ENCODE data around the gene SLC25A34. TPM values are rescaled to one million over a fixed set of nuclear protein-coding genes. Genes with fewer than 3 reads are reported as not detected.

SLC25A34 gene
- total RNA-seq, 1 donor from 2014 or later, result 6.1 TPM

GRCh38 chr1:15751717-15752116, 15.7 kb downstream of the SLC25A34 start:
- H3K27me3 Mint-ChIP-seq (ENCODE audit: low read depth), result no peaks in the 10 kb centered on the region
- no peaks in the 10 kb centered on the region for H3K9me3 Mint-ChIP-seq
- peaks cover 11% of the 10 kb centered on the region for H3K4me1 Mint-ChIP-seq
- TF ChIP-seq, protein P1, sequence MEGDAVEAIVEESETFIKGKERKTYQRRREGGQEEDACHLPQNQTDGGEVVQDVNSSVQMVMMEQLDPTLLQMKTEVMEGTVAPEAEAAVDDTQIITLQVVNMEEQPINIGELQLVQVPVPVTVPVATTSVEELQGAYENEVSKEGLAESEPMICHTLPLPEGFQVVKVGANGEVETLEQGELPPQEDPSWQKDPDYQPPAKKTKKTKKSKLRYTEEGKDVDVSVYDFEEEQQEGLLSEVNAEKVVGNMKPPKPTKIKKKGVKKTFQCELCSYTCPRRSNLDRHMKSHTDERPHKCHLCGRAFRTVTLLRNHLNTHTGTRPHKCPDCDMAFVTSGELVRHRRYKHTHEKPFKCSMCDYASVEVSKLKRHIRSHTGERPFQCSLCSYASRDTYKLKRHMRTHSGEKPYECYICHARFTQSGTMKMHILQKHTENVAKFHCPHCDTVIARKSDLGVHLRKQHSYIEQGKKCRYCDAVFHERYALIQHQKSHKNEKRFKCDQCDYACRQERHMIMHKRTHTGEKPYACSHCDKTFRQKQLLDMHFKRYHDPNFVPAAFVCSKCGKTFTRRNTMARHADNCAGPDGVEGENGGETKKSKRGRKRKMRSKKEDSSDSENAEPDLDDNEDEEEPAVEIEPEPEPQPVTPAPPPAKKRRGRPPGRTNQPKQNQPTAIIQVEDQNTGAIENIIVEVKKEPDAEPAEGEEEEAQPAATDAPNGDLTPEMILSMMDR (IDR thresholded peaks at IDR 0.05; ENCODE audit: unreplicated experiment), result no peak
- no peak overlapping the region for H3K4me3 Mint-ChIP-seq
- H3K36me3 Mint-ChIP-seq, result no peaks in the 10 kb centered on the region
- H3K27ac Mint-ChIP-seq, result no peak overlapping the region
- DNase-seq (ENCODE audit: low spot score in 2 of 2, unreplicated experiment in 2 of 2), result no peak

GRCh38 chr1:15753776-15754175, 17.7 kb downstream of the SLC25A34 start:
- no peaks in the 10 kb centered on the region for H3K27me3 Mint-ChIP-seq (ENCODE audit: low read depth)
- peaks cover 16% of the 10 kb centered on the region for H3K4me1 Mint-ChIP-seq
- no peaks in the 10 kb centered on the region for H3K9me3 Mint-ChIP-seq
- H3K36me3 Mint-ChIP-seq, result no peaks in the 10 kb centered on the region
- H3K4me3 Mint-ChIP-seq, result no peak overlapping the region
- TF ChIP-seq, protein P1 (IDR thresholded peaks at IDR 0.05; ENCODE audit: unreplicated experiment), result no peak
- H3K27ac Mint-ChIP-seq, result no peak overlapping the region
- no peak for DNase-seq (ENCODE audit: low spot score in 2 of 2, unreplicated experiment in 2 of 2)

DNA sequence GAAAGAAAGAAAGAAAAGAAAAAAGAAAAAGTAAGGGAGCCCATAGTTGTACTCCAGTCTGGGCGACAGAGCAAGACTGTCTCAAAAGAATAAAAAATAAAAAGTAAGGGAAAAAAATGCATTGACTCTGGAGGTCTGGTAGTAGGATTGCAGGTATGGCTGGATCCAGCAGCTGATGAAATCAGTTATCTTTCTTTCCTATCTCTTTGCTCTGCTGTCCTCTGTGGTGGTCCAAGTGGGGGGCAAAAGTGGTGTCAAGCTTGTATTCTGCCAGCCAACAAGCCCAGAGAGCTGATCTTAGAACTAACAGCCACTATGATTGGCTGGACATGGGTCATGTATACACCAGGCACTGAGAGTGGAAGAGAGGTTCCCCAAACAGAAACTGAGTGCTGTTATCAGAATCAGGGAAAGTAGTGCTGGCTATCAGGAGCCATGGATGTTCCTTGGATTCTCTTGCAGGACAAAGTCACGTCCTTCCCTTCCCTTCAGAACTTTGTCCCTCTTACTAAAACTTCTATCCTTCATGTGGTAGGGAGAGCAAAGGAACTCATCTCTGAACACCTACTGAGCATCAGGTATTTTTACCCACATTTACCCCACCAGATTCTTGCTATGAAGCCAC, 19.1 kb downstream of the SLC25A34 start:
- Mint-ChIP-seq H3K36me3 (no peaks in the 10 kb centered on the region), H3K4me1 (peaks cover 11% of the 10 kb centered on the region), H3K4me3 (no peak overlapping the region), H3K27ac (no peak overlapping the region), H3K27me3 (ENCODE audit: low read depth) (no peaks in the 10 kb centered on the region), H3K9me3 (no peaks in the 10 kb centered on the region)
- TF ChIP-seq, protein P1 (IDR thresholded peaks at IDR 0.05; ENCODE audit: unreplicated experiment), result no peak
- no peak for DNase-seq (ENCODE audit: low spot score in 2 of 2, unreplicated experiment in 2 of 2)

DNA sequence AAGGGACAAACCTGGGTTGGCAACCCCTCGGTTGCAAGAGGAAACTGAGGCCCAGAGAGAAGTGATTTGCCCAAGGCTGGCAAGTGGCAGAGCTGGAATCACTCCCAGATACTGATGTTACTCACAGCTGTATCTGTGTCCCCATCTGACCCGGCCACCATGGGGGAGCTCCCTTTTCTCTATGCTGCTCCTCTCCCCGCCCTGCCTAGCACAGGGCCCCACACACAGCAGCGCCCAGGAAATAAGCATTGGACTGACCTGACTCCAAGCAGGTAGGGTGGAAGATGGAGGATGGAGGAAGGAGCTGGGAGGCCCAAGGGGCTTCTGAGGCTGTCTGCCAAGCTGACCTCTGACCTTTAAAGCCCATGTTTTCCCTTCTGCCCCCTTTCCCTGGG, 19.6 kb downstream of the SLC25A34 start:
- Mint-ChIP-seq H3K4me3 (no peak overlapping the region), H3K9me3 (no peaks in the 10 kb centered on the region), H3K27me3 (ENCODE audit: low read depth) (no peaks in the 10 kb centered on the region), H3K4me1 (peaks cover 14% of the 10 kb centered on the region), H3K27ac (no peak overlapping the region), H3K36me3 (no peaks in the 10 kb centered on the region)
- no peak for DNase-seq (ENCODE audit: low spot score in 2 of 2, unreplicated experiment in 2 of 2)
- TF ChIP-seq, protein P1 (IDR thresholded peaks at IDR 0.05; ENCODE audit: unreplicated experiment), result no peak

DNA sequence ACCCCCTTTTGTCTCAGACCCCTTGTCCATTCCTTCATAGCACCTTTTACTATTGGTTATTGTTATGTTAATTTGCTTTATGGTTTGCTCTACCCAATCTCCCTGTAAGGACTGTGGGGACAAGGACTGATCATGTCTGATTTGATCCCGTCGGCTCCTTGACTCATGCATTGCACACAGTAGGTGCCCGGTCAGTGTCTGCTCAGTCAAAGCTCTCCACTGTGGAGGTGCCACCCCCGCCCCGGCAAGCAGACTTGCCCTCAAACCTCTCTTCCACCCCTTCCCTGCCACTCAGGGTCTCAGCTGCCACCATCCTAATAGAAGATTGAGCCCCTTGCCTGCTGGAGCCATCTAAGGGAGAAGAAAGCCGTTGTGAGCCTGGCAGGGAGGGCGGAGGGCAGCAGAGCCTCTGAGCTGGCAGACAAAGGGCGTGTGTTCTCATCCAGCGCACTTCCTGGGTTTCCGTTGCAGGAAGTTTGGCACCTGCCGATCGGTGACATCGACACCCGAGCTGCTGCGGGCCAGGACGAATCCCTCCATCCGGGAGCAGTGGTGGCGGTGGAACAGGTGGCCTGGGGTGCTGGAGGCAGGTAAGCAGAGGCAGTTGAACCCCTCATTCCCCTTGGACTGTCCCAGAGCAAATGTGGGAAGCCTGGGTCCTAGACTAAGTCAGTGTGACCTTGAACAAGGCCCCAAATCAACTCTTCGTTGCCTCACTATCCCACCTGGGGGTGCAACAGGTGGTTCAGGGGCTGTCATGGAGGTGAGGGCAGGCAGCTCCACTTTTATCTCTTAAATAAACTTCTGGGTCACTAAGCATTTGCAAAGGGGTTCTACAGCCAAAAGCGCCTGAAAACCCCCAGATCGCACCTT, 20.3 kb downstream of the SLC25A34 start:
- Mint-ChIP-seq H3K27me3 (ENCODE audit: low read depth) (no peaks in the 10 kb centered on the region), H3K9me3 (no peaks in the 10 kb centered on the region), H3K36me3 (no peaks in the 10 kb centered on the region), H3K4me1 (peaks cover 21% of the 10 kb centered on the region), H3K27ac (peak overlapping the region; percentile 9), H3K4me3 (no peak overlapping the region)
- no peak for DNase-seq (ENCODE audit: low spot score in 2 of 2, unreplicated experiment in 2 of 2)
- TF ChIP-seq, protein P1 (IDR thresholded peaks at IDR 0.05; ENCODE audit: unreplicated experiment), result no peak

Measured in mesothelial cell of epicardium (in vitro differentiated cells).